Measurements from ENCODE around the gene MEGF11. TPM values are rescaled to one million over a fixed set of nuclear protein-coding genes. Genes with fewer than 3 reads are reported as not detected.
"Not testable (repeated sequence)": the region's sequence is repeated elsewhere in the genome, so short reads cannot be mapped to it uniquely, and the experiment has no call there.

The MEGF11 gene
- total RNA-seq, 1 donor from 2014 or later: not detected

DNA sequence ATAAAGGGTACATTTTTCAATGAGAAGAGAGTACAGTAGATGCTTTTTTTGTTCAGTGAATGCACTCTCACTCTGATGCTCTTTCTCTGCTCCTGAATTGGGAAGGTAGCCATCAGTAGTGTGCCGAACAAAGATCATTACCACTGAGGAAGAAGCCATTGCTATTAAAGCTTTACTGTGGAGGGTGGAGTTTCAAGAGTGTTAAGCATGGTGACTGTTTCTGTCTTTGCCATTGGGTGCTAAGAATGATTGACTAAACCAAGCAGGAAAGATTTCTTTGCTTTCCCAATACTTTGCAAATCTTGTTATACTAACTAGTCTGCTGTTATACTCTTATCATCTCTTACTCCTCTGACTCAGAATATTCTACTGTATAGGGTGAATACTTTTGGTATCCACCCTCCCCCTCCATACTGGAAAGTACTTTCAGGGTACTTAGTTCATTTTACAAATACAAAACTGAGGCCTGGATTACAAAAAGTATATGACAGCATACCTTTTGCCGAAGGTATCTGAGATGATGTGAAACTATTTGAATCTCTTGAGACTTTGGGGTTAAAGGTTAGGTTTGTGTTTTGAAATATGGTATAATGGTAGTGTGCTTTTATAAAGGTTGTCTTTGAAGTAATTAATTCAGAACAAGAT, 382.5 kb downstream of the MEGF11 start:
- H3K27me3 Mint-ChIP-seq (ENCODE audit: insufficient read depth): peaks cover 4% of the 10 kb centered on the region
- DNase-seq (ENCODE audit: low spot score): no peak
- peaks cover 31% of the 10 kb centered on the region for H3K4me1 Mint-ChIP-seq (ENCODE audit: low read depth)
- H3K36me3 Mint-ChIP-seq (ENCODE audit: low read depth): peaks cover 22% of the 10 kb centered on the region
- H3K9me3 Mint-ChIP-seq: no peaks in the 10 kb centered on the region
- peak overlapping the region; percentile 93 for H3K27ac Mint-ChIP-seq
- intact Hi-C loops (cut with micrococcal nuclease): loop anchor here (5.0 kb wide), 1 partner anchor 421 kb away; the partner anchor contains the start of gene DIS3L
- H3K4me3 Mint-ChIP-seq: peak overlapping the region; percentile 99

DNA sequence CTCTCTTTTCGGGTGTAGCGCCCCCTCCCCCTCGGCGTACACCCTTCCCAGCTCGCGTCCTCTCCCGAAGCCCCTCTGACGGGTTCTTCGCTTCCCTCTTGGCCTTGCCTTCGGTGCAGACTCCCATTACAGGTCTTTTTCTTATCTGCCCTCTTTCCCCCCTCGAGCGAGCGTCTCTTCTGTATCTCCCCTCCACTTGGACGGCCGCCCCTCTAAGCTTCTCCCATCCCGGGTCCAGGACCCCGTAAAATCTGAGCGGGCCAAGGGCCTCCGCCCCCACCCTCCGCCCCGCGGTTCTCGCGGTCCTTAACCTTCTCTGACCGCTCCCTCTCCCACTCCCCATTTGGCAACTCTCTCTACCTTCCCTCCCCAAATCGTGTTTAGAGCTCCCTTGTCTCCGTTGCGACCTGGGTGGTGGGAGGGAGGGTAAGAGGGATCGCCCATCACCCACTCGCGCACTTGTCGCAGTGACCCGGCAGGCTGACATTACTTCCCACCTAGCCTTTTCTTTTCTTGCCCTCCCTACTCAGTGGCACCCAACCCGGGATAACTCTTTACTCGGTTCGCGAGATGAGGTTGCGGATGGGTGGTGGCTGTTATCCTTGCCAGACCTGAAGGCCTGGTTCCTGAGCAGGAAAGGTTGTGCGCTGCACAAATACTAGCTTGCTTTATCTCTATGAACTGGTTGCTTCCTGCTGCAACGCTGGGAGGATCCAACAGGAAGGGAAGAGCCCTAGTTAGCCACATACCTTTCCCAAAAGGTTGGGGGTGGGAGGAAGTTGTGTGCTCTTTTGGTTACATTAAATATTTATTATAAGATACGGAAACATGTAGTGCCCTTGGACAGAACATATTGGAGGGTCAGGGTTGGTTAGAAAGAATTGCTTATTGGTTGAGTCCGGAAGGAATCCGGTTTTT, 383.3 kb downstream of the MEGF11 start:
- peaks cover 18% of the 10 kb centered on the region for H3K36me3 Mint-ChIP-seq (ENCODE audit: low read depth)
- H3K27ac Mint-ChIP-seq: peak overlapping the region; percentile 93
- H3K9me3 Mint-ChIP-seq: no peaks in the 10 kb centered on the region
- H3K4me1 Mint-ChIP-seq (ENCODE audit: low read depth): peaks cover 31% of the 10 kb centered on the region
- H3K27me3 Mint-ChIP-seq (ENCODE audit: insufficient read depth): peaks cover 4% of the 10 kb centered on the region
- peak; percentile 16 for DNase-seq (ENCODE audit: low spot score)
- peak overlapping the region; percentile 99 for H3K4me3 Mint-ChIP-seq
- intact Hi-C loops (cut with micrococcal nuclease): loop anchor here (1.0 to 5.0 kb wide), 9 partner anchors 12 to 973 kb away; partner anchors contain the start of genes DENND4A, DIS3L and DPP8

DNA sequence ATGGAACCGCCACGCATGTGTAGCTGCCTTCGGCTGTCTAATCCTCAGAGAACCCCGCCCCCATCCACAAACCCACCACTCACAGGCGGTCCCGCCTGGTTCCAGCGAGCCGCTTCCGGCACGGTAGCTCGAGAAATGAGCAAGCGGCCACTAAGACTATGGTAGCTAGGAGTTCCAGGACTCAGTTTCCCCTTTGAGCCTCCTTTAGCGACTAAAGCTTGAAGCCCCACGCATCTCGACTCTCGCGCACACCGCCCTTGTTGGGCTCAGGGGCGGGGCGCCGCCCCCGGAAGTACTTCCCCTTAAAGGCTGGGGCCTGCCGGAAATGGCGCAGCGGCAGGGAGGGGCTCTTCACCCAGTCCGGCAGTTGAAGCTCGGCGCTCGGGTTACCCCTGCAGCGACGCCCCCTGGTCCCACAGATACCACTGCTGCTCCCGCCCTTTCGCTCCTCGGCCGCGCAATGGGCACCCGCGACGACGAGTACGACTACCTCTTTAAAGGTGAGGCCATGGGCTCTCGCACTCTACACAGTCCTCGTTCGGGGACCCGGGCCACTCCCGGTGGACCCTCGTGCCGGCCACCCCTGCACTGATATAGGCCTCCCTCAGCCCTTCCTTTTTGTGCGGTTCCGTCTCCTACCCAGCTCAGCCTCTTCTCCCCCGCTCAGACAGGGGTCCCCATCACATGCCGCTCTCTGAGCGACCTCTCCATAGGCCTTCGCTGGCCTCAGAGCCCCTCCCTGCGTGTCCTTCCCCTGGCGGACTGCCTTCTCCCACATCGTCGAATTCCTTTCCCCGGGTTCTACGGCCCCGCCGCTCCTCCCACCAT, 384.2 kb downstream of the MEGF11 start, which contains the start of gene RAB11A:
Gene RAB11A, plus strand, starts transcription at position 366 of the 828 bp plus-strand sequence. Its CDS starts 95 bp downstream, at position 461.
- Mint-ChIP-seq H3K27ac (peak within 1 kb of the TSS; percentile 93), H3K9me3 (no peaks in the 10 kb centered on the region), H3K4me1 (ENCODE audit: low read depth) (peaks cover 31% of the 10 kb centered on the region), H3K36me3 (ENCODE audit: low read depth) (peaks cover 16% of the 10 kb centered on the region), H3K27me3 (ENCODE audit: insufficient read depth) (peaks cover 4% of the 10 kb centered on the region), H3K4me3 (peak within 1 kb of the TSS; percentile 99)
- peak; percentile 94 for DNase-seq (ENCODE audit: low spot score)
- intact Hi-C loops (cut with micrococcal nuclease): loop anchor here (1.0 to 5.0 kb wide), 8 partner anchors 13 to 972 kb away; partner anchors contain the start of genes DENND4A and DPP8

DNA sequence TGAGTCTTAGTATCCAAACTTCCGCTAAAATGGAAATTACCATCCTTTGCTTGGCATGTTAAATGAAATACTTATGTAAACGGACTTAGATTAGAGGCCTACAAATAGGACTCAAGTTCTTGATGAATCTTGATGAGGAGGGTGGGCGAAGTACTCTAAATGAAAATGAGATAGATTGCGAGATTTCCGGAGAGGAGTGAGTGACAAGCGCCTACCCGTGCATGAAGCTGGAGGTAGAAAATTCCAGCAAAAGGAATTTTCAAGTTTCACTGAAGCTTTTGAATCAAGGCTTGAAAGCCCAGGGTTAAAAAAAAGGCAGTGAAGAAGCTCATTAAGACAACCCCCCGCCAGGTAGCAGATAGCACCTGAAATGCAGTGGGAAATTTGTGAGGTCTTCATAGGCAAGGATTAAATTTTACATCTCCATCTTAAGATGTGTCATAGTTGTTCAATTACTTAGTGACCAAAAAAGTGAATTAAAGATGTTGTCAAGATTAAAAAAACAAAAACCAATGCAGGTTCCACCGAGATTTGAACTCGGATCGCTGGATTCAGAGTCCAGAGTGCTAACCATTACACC, 384.9 kb downstream of the MEGF11 start:
- Mint-ChIP-seq H3K27ac (peak overlapping the region; percentile 93), H3K9me3 (no peaks in the 10 kb centered on the region), H3K36me3 (ENCODE audit: low read depth) (peaks cover 16% of the 10 kb centered on the region), H3K4me3 (peak overlapping the region; percentile 99), H3K4me1 (ENCODE audit: low read depth) (peaks cover 31% of the 10 kb centered on the region), H3K27me3 (ENCODE audit: insufficient read depth) (peaks cover 4% of the 10 kb centered on the region)
- DNase-seq (ENCODE audit: low spot score): no peak
- intact Hi-C loops (cut with micrococcal nuclease): loop anchor here (1.0 to 5.0 kb wide), 8 partner anchors 14 to 971 kb away; partner anchors contain the start of genes DENND4A and DPP8

DNA sequence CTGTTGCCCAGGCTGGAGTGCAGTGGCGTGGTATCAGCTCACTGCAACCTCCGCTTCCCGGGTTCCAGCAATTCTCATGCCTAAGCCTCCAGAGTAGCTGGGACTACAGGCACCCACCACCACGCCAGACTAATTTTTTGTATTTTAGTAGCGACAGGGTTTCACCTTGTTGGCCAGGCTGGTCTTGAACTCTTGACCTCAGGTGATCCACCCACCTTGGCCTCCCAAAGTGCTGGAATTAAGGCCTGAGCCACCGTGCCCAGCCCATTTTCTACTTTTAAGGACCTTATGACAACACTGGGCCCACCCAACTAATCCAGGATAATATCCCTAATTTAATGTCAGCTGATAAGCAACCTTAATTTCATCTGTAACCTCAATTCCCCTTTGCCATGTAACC, 385.6 kb downstream of the MEGF11 start:
- Mint-ChIP-seq H3K4me3 (peak overlapping the region; percentile 99), H3K4me1 (ENCODE audit: low read depth) (peaks cover 30% of the 10 kb centered on the region), H3K36me3 (ENCODE audit: low read depth) (peaks cover 16% of the 10 kb centered on the region)
- H3K9me3 Mint-ChIP-seq; H3K27me3 Mint-ChIP-seq (ENCODE audit: insufficient read depth); DNase-seq (ENCODE audit: low spot score); H3K27ac Mint-ChIP-seq: not testable (repeated sequence)
- intact Hi-C loops (cut with micrococcal nuclease): loop anchor here (2.0 to 5.0 kb wide), 3 partner anchors 114 to 971 kb away; partner anchors contain the start of gene DPP8

DNA sequence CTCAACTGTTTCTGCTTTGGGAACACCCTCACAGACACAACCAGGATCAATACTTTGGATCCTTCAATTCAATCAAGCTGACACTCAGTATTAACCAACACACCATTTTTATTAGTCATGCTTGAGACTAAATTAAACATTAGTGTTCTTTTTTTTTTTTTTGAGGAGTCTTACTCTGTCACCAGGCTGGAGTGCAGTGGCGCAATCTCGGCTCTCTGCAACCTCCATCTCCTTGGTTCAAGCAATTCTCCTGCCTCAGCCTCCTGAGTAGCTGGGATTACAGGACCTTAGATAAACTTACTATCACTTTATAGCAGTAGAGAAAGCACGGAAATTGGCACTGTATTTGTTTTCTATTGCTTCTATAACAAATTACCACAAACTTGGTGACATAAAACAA, 386.3 kb downstream of the MEGF11 start:
- Mint-ChIP-seq H3K36me3 (ENCODE audit: low read depth) (peaks cover 13% of the 10 kb centered on the region), H3K27ac (no peak overlapping the region), H3K27me3 (ENCODE audit: insufficient read depth) (peaks cover 4% of the 10 kb centered on the region), H3K4me1 (ENCODE audit: low read depth) (peaks cover 32% of the 10 kb centered on the region), H3K9me3 (no peaks in the 10 kb centered on the region), H3K4me3 (no peak overlapping the region)
- DNase-seq (ENCODE audit: low spot score): no peak
- intact Hi-C loops (cut with micrococcal nuclease): loop anchor here (5.0 kb wide), 2 partner anchors 115 to 970 kb away; no protein-coding TSS in a partner anchor

DNA sequence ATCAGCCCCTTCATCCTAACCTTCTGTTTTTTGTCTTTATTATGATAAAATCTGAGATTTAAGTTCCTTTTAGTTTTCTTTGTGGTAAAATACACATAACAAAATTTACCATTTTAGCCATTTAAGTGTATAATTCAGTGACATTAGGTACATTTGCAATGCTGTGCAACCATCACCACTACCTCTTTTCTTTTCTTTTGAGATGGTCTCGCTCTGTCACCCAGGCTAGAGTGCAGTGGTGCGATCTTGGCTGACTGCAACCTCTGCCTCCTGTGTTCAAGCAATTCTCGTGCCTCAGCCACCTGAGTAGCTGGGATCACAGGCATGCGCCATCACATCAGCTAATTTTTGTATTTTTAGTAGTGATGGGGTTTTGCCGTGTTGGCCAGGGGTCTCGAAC, 390.4 kb downstream of the MEGF11 start:
- Mint-ChIP-seq H3K27me3 (ENCODE audit: insufficient read depth) (peaks cover 3% of the 10 kb centered on the region), H3K27ac (no peak overlapping the region), H3K4me3 (no peak overlapping the region), H3K36me3 (ENCODE audit: low read depth) (no peaks in the 10 kb centered on the region), H3K9me3 (no peaks in the 10 kb centered on the region), H3K4me1 (ENCODE audit: low read depth) (peaks cover 7% of the 10 kb centered on the region)
- DNase-seq (ENCODE audit: low spot score): no peak
- intact Hi-C loops (cut with micrococcal nuclease): loop anchor here (2.0 to 5.0 kb wide), 2 partner anchors 66 to 329 kb away; no protein-coding TSS in a partner anchor

DNA sequence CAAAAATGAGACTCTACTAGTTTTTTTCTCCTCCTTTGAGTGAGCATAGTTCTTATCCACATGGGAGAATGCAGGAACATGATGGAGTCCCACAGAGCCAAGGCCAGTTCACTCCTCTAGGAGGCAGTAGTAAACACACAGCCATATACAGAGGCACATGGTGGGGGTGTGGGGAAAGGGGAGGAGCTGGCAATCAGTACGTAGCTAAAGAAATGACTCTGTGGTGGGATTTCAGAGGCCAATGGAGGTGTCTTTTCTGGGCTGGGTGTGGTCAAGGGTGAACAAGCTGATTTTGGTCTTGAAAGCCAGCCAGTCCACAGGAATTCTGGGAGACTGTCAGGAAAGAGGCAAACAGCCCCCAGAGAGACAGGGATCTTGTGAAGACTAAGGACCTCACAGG, 390.9 kb downstream of the MEGF11 start:
- Mint-ChIP-seq H3K36me3 (ENCODE audit: low read depth) (no peaks in the 10 kb centered on the region), H3K27me3 (ENCODE audit: insufficient read depth) (peaks cover 3% of the 10 kb centered on the region), H3K9me3 (no peaks in the 10 kb centered on the region), H3K27ac (no peak overlapping the region), H3K4me3 (no peak overlapping the region), H3K4me1 (ENCODE audit: low read depth) (peaks cover 7% of the 10 kb centered on the region)
- peak; percentile 62 for DNase-seq (ENCODE audit: low spot score)
- intact Hi-C loops (cut with micrococcal nuclease): loop anchor here (1.0 to 5.0 kb wide), 3 partner anchors 55 to 330 kb away; no protein-coding TSS in a partner anchor

DNA sequence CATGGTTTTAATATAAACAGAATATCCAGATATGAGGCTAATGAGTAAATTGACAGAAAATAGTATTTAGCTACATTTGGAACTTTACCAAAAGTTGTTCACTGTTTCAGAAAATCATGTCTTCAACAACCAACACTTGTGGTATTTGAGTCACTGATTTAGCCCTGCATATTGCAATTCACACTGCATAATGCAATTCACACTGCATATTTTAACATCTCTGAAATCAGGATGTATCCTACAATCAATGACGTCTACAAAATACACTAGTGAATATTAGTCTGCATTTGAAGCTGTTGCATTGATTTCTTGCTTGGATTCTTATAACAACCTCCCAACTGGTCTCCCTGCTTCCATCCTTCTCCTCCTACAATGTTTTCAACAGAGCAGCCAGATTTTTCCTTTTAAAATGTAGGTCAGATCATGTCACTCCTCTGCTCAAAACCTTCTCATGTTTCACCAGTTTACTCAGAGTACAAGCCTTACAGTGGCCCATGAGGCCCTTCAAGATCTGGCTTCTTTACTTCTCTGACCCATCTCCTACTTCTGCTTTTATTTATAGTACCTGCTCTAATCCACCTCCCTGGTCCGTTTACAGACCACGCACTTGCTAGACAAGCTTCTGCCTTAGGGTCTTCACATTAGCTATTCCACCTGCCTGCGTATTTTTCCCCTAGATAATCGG, 395.7 kb downstream of the MEGF11 start:
- H3K4me1 Mint-ChIP-seq (ENCODE audit: low read depth): peaks cover 6% of the 10 kb centered on the region
- no peak overlapping the region for H3K4me3 Mint-ChIP-seq
- intact Hi-C loops (cut with micrococcal nuclease): loop anchor here (1.0 to 2.0 kb wide), 2 partner anchors 25 to 220 kb away; no protein-coding TSS in a partner anchor
- peaks cover 6% of the 10 kb centered on the region for H3K27me3 Mint-ChIP-seq (ENCODE audit: insufficient read depth)
- H3K27ac Mint-ChIP-seq: no peak overlapping the region
- H3K9me3 Mint-ChIP-seq: no peaks in the 10 kb centered on the region
- no peaks in the 10 kb centered on the region for H3K36me3 Mint-ChIP-seq (ENCODE audit: low read depth)
- no peak for DNase-seq (ENCODE audit: low spot score)

DNA sequence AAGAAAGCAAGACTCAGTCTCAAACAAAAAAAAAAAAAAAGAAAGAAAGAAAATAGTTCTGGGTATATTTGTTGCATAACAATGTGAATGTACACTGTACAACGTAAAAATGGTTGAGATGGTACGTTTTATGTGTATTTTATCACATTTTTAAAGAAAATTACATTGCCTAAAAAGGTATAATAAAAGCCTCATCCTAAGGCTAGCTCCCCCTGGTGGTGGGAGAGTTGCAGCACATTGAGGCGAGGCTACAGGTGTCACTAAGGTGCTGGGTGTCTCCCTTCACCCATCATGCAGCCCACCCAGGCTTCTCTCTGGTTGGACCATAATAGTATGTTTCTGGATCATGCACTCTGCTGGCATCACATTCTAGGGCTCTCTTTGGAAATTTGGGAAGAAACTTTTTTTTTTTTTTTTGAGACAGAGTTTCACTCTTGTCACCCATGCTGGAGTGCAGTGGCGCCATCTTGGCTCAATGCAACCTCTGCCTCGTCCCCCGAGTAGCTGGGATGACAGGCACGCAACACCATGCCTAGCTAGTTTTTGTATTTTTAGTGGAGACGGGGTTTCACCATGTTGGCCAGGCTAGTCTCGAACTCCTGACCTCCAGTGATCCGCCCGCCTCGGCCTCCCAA, 396.6 kb downstream of the MEGF11 start:
- H3K9me3 Mint-ChIP-seq: no peaks in the 10 kb centered on the region
- H3K4me1 Mint-ChIP-seq (ENCODE audit: low read depth): no peaks in the 10 kb centered on the region
- no peak overlapping the region for H3K27ac Mint-ChIP-seq
- H3K36me3 Mint-ChIP-seq (ENCODE audit: low read depth): no peaks in the 10 kb centered on the region
- peaks cover 6% of the 10 kb centered on the region for H3K27me3 Mint-ChIP-seq (ENCODE audit: insufficient read depth)
- intact Hi-C loops (cut with micrococcal nuclease): loop anchor here (1.0 to 2.0 kb wide), 2 partner anchors 24 to 219 kb away; no protein-coding TSS in a partner anchor
- H3K4me3 Mint-ChIP-seq: no peak overlapping the region
- DNase-seq (ENCODE audit: low spot score): peak; percentile 70

DNA sequence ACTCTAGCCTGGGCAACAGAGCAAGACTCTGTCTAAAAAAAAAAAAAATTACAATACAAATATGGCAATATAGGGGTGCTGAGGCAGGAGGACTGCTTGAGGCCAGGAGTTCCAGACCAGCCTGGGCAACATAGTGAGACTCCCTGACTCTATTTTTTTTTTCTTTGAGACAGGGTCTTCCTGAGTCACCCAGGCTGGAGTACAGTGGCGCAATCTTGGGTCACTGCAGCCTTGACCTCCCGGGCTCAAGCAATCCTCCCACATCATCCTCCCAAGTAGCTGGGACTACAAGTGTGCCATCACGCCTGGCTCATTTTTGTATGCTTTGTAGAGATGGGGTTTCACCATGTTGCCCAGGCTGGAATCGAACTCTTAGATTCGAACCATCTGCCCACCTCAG, 401.6 kb downstream of the MEGF11 start:
- no peak for DNase-seq (ENCODE audit: low spot score)
- Mint-ChIP-seq H3K9me3 (no peaks in the 10 kb centered on the region), H3K36me3 (ENCODE audit: low read depth) (no peaks in the 10 kb centered on the region), H3K27ac (no peak overlapping the region), H3K4me3 (no peak overlapping the region), H3K27me3 (ENCODE audit: insufficient read depth) (peaks cover 5% of the 10 kb centered on the region), H3K4me1 (ENCODE audit: low read depth) (no peaks in the 10 kb centered on the region)
- intact Hi-C loops (cut with micrococcal nuclease): no loop called here

All from activated T-helper 1 cell treated with anti-CD3 and anti-CD28 coated beads, Interleukin-12 subunit alpha, Interleukin-12 subunit beta, Interleukin-2, Interleukin-4 antibody, amounts not matched to agents 30 ng/mL and 10 ng/mL and 1 ng/mL, durations not matched to agents 14 hours and 24 hours and 36 hours (primary cell).